NOMO-1 (cell line): Measurements from ENCODE around the gene TFCP2L1.

Experiments used
- DNase-seq, 2 experiments: peaks; one replicate each; lab custom pipeline; 2025; ENCODE audit not compliant: unreplicated experiment in 2 of 2; lab: John Stamatoyannopoulos, UW

The TFCP2L1 gene

GRCh38 chr2:121179467-121179866 lies 105.5 kb downstream of the TFCP2L1 start:
- DNase-seq = no peak

GRCh38 chr2:121178730-121179129 lies 106.3 kb downstream of the TFCP2L1 start:
- no peak for DNase-seq

- DNase-seq = no peak
These were observed 107.1 kb downstream of the TFCP2L1 start for GRCh38 chr2:121177896-121178295.

GRCh38 chr2:121175326-121175725 lies 109.7 kb downstream of the TFCP2L1 start:
- DNase-seq = no peak

- no peak for DNase-seq
These were observed 111.2 kb downstream of the TFCP2L1 start for GRCh38 chr2:121173806-121174205.

GRCh38 chr2:121173112-121173511 lies 111.9 kb downstream of the TFCP2L1 start:
- DNase-seq = no peak

GRCh38 chr2:121172456-121172855 lies 112.5 kb downstream of the TFCP2L1 start:
- no peak for DNase-seq

- no peak for DNase-seq
These were observed 113.3 kb downstream of the TFCP2L1 start for GRCh38 chr2:121171625-121172119.

- DNase-seq = no peak
These were observed 114.4 kb downstream of the TFCP2L1 start for GRCh38 chr2:121170577-121170976.

- no peak for DNase-seq
These were observed 117.6 kb downstream of the TFCP2L1 start for GRCh38 chr2:121167411-121167810.
